GM21526 (cell line): ENCODE data around the gene ALDH3A1.

Experiments
- ATAC-seq: cut with Tn5 transposase; IDR thresholded peaks from one replicate; pipeline ENCODE4 v1.9.1; 2021; ENCODE audit warnings: moderate library complexity; ENCODE audit not compliant: unreplicated experiment, low FRiP score

ALDH3A1 gene

GRCh38 chr17:19705771-19706770 is 42.0 kb downstream of the ALDH3A1 start:
- no peak for ATAC-seq

- ATAC-seq = no peak
Measured at GRCh38 chr17:19705201-19705600, 42.9 kb downstream of the ALDH3A1 start.

- no peak for ATAC-seq
Measured at GRCh38 chr17:19703828-19704613, 44.1 kb downstream of the ALDH3A1 start.

- no peak for ATAC-seq
Measured at GRCh38 chr17:19703106-19703827, 44.8 kb downstream of the ALDH3A1 start.

DNA sequence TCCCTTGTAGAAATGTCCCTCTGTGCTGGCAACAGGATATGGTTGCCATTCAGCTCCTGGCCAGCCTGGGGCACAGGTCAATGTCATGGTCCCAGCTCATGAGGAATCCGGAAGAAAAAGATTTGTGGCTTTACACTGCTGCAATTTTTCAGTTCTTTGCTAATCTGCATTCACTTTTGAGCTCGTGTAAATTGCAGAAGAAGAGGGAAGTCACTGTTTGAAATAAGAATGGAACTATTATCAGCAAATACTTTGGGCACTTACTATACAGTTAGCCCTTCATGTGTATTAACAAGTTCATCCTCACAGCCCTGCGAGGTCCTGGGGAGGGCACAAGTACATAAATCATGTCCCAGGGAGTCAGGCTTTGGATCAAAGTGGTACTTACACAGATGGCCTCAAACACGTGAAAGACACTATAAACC is 45.9 kb downstream of the ALDH3A1 start:
- ATAC-seq = no peak
